SK-N-SH treated with all-trans-retinoic acid at 6 μM for 48 hours (cell line): ENCODE results near the gene TIMM10.

Source experiments
- ARNTL ChIP-seq: fragments of 450-650 bp; formaldehyde crosslinking; IDR thresholded peaks from 2 replicates; pipeline ENCODE4 v1.5.0; 2020; ENCODE audit warnings: low read depth, mild to moderate bottlenecking, moderate library complexity, borderline replicate concordance
- BACH2 ChIP-seq: fragments of 250-450 bp; sonication (Bioruptor Pico); IDR thresholded peaks from 2 replicates; pipeline ENCODE4 v1.9.0; 2021; ENCODE audit warnings: mild to moderate bottlenecking, borderline replicate concordance
- CSDC2 ChIP-seq: fragments of 250-450 bp; sonication (Bioruptor Pico); IDR thresholded peaks from 2 replicates; pipeline ENCODE4 v1.5.0; 2020; ENCODE audit warnings: mild to moderate bottlenecking, moderate library complexity
- GLIS3 ChIP-seq: fragments of 250-450 bp; sonication (Bioruptor Pico); IDR thresholded peaks from 2 replicates; pipeline ENCODE4 v1.5.0; 2020; ENCODE audit warnings: mild to moderate bottlenecking, moderate library complexity
- ZFP30 ChIP-seq: fragments of 450-650 bp; formaldehyde crosslinking; IDR thresholded peaks from 2 replicates; pipeline ENCODE4 v1.5.0; 2022; ENCODE audit warnings: mild to moderate bottlenecking, moderate library complexity
- ZNF565 ChIP-seq: fragments of 450-650 bp; formaldehyde crosslinking; conservative IDR thresholded peaks from 2 replicates; pipeline ENCODE4 v1.5.0; 2020; ENCODE audit warnings: low read depth, mild to moderate bottlenecking, moderate library complexity

GRCh38 chr11:57543593-57543992 lies 13.0 kb upstream of the TIMM10 start:
- TF ChIP-seq ZNF565 (CRISPR knock-in tag) (no peak), GLIS3 (no peak), CSDC2 (no peak), ARNTL (CRISPR knock-in tag) (no peak), ZFP30 (CRISPR knock-in tag) (no peak), BACH2 (CRISPR knock-in tag) (no peak)
